K562 (cell line): ENCODE results near the gene CDHR2. TPM values are rescaled to one million over a fixed set of nuclear protein-coding genes. Genes with fewer than 3 reads are reported as not detected.

Experiments
- ATF1 ChIP-seq, 2 experiments: fragments of 450-650 bp in 1 of 2; IDR thresholded peaks; 2 replicates each; pipeline ENCODE4 v1.6.1; 2016; ENCODE audit warnings: missing compliant biosample characterization in 1 of 2, missing genetic modification characterization in 1 of 2
- BACH1 ChIP-seq: fragments of 200-800 bp; sonication (Bioruptor generic); IDR thresholded peaks from 2 replicates; pipeline ENCODE4 v1.6.1; 2016; ENCODE audit warnings: missing genetic modification characterization, missing compliant biosample characterization
- CEBPB ChIP-seq: fragments of 450-650 bp; IDR thresholded peaks from 2 replicates; pipeline ENCODE4 v1.6.1; 2016; ENCODE audit warnings: missing genetic modification characterization, missing compliant biosample characterization
- DACH1 ChIP-seq: fragments of 450-650 bp; IDR thresholded peaks from 2 replicates; pipeline ENCODE4 v1.6.1; 2018; ENCODE audit not compliant: partially characterized antibody
- FOSL1 ChIP-seq: fragments of 200-800 bp; sonication (Bioruptor generic); conservative IDR thresholded peaks from 2 replicates; pipeline ENCODE4 v1.6.1; 2016; ENCODE audit warnings: missing genetic modification characterization, missing compliant biosample characterization
- FOXA3 ChIP-seq, 2 experiments: fragments of 450-650 bp in 1 of 2; sonication (generic) in 1 of 2; formaldehyde crosslinking; IDR thresholded peaks in 1 of 2; conservative IDR thresholded peaks in 1 of 2; 2 replicates each; pipeline versions ENCODE4 v1.4.0 to v1.8.0; 2020 to 2022; ENCODE audit warnings: mild to moderate bottlenecking in 2 of 2, missing genetic modification reagents in 1 of 2
- FOXK1 ChIP-seq: sonication (generic); formaldehyde crosslinking; IDR thresholded peaks from 2 replicates; pipeline ENCODE4 v1.8.0; 2022; ENCODE audit warnings: missing genetic modification reagents, mild to moderate bottlenecking, borderline replicate concordance
- FUS ChIP-seq: fragments of 200-400 bp; formaldehyde crosslinking; optimal IDR thresholded peaks from 2 replicates; pipeline ENCODE3; 2017; ENCODE audit warnings: low read depth, low read length
- GABPB2 ChIP-seq: fragments of 250-450 bp; sonication (Bioruptor Pico); conservative IDR thresholded peaks from 2 replicates; pipeline ENCODE4 v1.5.1; 2021; ENCODE audit warnings: mild to moderate bottlenecking
- HES1 ChIP-seq: fragments of 450-650 bp; IDR thresholded peaks from 2 replicates; pipeline ENCODE4 v1.6.1; 2016; ENCODE audit warnings: low read depth, mild to moderate bottlenecking, moderate library complexity
- HNRNPK ChIP-seq: fragments of 200-400 bp; formaldehyde crosslinking; IDR thresholded peaks from one replicate; pipeline ENCODE4 v1.6.1; 2018; ENCODE audit warnings: mild to moderate bottlenecking, low read depth, low read length; ENCODE audit not compliant: poor library complexity, severe bottlenecking
- KHSRP ChIP-seq: fragments of 450-650 bp; IDR thresholded peaks from 2 replicates; pipeline ENCODE4 v1.6.1; 2017
- KLF1 ChIP-seq: fragments of 450-650 bp; IDR thresholded peaks from 2 replicates; pipeline ENCODE4 v1.6.1; 2016; ENCODE audit warnings: missing genetic modification characterization, missing compliant biosample characterization
- MEF2D ChIP-seq: conservative IDR thresholded peaks from 2 replicates; pipeline ENCODE4 v1.6.1; 2016; ENCODE audit warnings: low read depth, missing genetic modification characterization, missing compliant biosample characterization
- MEIS2 ChIP-seq: fragments of 450-650 bp; IDR thresholded peaks from 2 replicates; pipeline ENCODE4 v1.6.1; 2014; ENCODE audit warnings: mild to moderate bottlenecking; ENCODE audit not compliant: partially characterized antibody
- NKRF ChIP-seq: fragments of 450-650 bp; IDR thresholded peaks from 2 replicates; pipeline ENCODE4 v1.6.1; 2016; ENCODE audit warnings: borderline replicate concordance
- POU5F1 ChIP-seq: fragments of 150-350 bp; IDR thresholded peaks from 2 replicates; pipeline ENCODE4 v1.6.1; 2014; ENCODE audit warnings: borderline replicate concordance, low read length, low read depth, mild to moderate bottlenecking; ENCODE audit not compliant: partially characterized antibody
- RAD21 ChIP-seq, 2 experiments: fragments of 250-450 bp in 1 of 2; fragments of 450-650 bp in 1 of 2; sonication (Bioruptor Pico) in 1 of 2; formaldehyde crosslinking in 1 of 2; IDR thresholded peaks in 1 of 2; conservative IDR thresholded peaks in 1 of 2; 2 replicates each; pipeline versions ENCODE4 v1.4.0 to v1.8.0; 2020 to 2022; ENCODE audit warnings: mild to moderate bottlenecking in 2 of 2, moderate library complexity in 1 of 2
- RBFOX2 ChIP-seq: fragments of 200-400 bp; formaldehyde crosslinking; IDR thresholded peaks from 2 replicates; pipeline ENCODE4 v1.6.1; 2017; ENCODE audit warnings: low read depth, mild to moderate bottlenecking, low read length, moderate library complexity
- RCOR1 ChIP-seq, 2 experiments: IDR thresholded peaks; 2 replicates each; pipeline ENCODE4 v1.6.1; 2012; ENCODE audit warnings: low read depth in 2 of 2, low read length in 2 of 2, borderline replicate concordance in 1 of 2, improper control_type of control experiment in 1 of 2
- SPI1 ChIP-seq: IDR thresholded peaks from 2 replicates; pipeline ENCODE4 v1.6.1; 2011; ENCODE audit warnings: low read depth, low read length, control low read depth, borderline replicate concordance
- ZFP1 ChIP-seq: fragments of 450-650 bp; formaldehyde crosslinking; IDR thresholded peaks from 2 replicates; pipeline ENCODE4 v1.4.0; 2020; ENCODE audit warnings: mild to moderate bottlenecking, mixed read lengths
- ZNF174 ChIP-seq: fragments of 250-450 bp; sonication (Bioruptor Pico); IDR thresholded peaks from 2 replicates; pipeline ENCODE4 v1.4.0; 2020; ENCODE audit warnings: mild to moderate bottlenecking
- ZNF408 ChIP-seq: fragments of 250-450 bp; sonication (Bioruptor Pico); IDR thresholded peaks from 2 replicates; pipeline ENCODE4 v1.4.0; 2020; ENCODE audit warnings: low read depth, mild to moderate bottlenecking, moderate library complexity
- polyA plus RNA-seq, 8 experiments: library from polyadenylated mRNA; depleted of rRNA in 4 of 8; stranded (reverse) in 5 of 8; unstranded in 3 of 8; fragments of >200 nt; fragmentation: Nextera tagmentation in 2 of 8; fragmentation: Illumina TruSeq in 1 of 8; extraction: Ambion mirVana in 2 of 8; extraction: Trizol in 1 of 8; gene quantifications; 2 replicates each; pipeline versions ENCODE4 v1.2.1 to v1.2.3, GENCODE V29; 2011 to 2014; ENCODE audit warnings: inconsistent platforms in 1 of 8, missing spikeins in 1 of 8
- total RNA-seq, 7 experiments: library from RNA; depleted of rRNA in 6 of 7; stranded (reverse); fragments of >200 nt in 6 of 7; fragmentation: Illumina TruSeq in 2 of 7; extraction: Trizol in 2 of 7; gene quantifications; 2 replicates each; pipeline versions ENCODE4 v1.2.1 to v1.2.3, GENCODE V29; 2011 to 2021; ENCODE audit warnings: low replicate concordance in 1 of 7
- TF ChIP-seq, protein P1 (sequence below): fragments of 250-450 bp; sonication (Bioruptor Pico); IDR thresholded peaks from 2 replicates; pipeline ENCODE4 v1.9.0; 2021; ENCODE audit warnings: mild to moderate bottlenecking, inconsistent platforms

Gene CDHR2
- total and polyA plus RNA-seq, 9 of the 15 experiments (the other 6 are each of a cell fraction or from before 2014, with no cell fraction given): 0.01 to 0.62 (median 0.09) TPM; not detected in 2

GRCh38 chr5:176517053-176517661 lies 32.0 kb upstream of the CDHR2 start (continued):
- TF ChIP-seq HES1 (peak; percentile 83; the same call in 1 of the 2 replicates), FOXK1 (CRISPR knock-in tag) (no peak), ZNF174 (CRISPR knock-in tag) (no peak), KLF1 (no peak), HNRNPK (no peak), CEBPB (tag) (peak; percentile 32; the same call in 1 of the 2 replicates), RCOR1 (IDR thresholded peaks at IDR 0.05; ENCODE audit: borderline replicate concordance in 1 of 2, low read depth in 2 of 2, low read length in 2 of 2) (peak in 1 of 2 experiments; percentile 9; a peak in 1 of 4 replicates), NKRF (no peak), ZNF408 (CRISPR knock-in tag) (no peak), FOSL1 (tag) (no peak), MEIS2 (peak; percentile 75), RBFOX2 (no peak), FOXA3 (CRISPR knock-in tag; conservative IDR thresholded peaks at IDR 0.05 in 1 of 2, IDR thresholded peaks at IDR 0.05 in 1 of 2) (no peak), ATF1 (CRISPR knock-in tag; IDR thresholded peaks at IDR 0.05) (no peak), ATF1 (tag; IDR thresholded peaks at IDR 0.05) (no peak), BACH1 (tag) (no peak), POU5F1 (no peak), DACH1 (no peak), SPI1 (peak; percentile 61; the same call in 1 of the 2 replicates), FUS (no peak), MEF2D (tag) (no peak), GABPB2 (no peak), KHSRP (no peak), RAD21 (CRISPR knock-in tag; conservative IDR thresholded peaks at IDR 0.05 in 1 of 2, IDR thresholded peaks at IDR 0.05 in 1 of 2) (no peak), ZFP1 (CRISPR knock-in tag) (no peak)
- TF ChIP-seq, protein P1, sequence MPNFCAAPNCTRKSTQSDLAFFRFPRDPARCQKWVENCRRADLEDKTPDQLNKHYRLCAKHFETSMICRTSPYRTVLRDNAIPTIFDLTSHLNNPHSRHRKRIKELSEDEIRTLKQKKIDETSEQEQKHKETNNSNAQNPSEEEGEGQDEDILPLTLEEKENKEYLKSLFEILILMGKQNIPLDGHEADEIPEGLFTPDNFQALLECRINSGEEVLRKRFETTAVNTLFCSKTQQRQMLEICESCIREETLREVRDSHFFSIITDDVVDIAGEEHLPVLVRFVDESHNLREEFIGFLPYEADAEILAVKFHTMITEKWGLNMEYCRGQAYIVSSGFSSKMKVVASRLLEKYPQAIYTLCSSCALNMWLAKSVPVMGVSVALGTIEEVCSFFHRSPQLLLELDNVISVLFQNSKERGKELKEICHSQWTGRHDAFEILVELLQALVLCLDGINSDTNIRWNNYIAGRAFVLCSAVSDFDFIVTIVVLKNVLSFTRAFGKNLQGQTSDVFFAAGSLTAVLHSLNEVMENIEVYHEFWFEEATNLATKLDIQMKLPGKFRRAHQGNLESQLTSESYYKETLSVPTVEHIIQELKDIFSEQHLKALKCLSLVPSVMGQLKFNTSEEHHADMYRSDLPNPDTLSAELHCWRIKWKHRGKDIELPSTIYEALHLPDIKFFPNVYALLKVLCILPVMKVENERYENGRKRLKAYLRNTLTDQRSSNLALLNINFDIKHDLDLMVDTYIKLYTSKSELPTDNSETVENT (CRISPR knock-in tag): no peak
